HepG2 (cell line): ENCODE results near the gene MTA1. TPM values are rescaled to one million over a fixed set of nuclear protein-coding genes. Genes with fewer than 3 reads are reported as not detected.

Experiments used
- ELF4 ChIP-seq: sonication (generic); formaldehyde crosslinking; IDR thresholded peaks from 2 replicates; pipeline ENCODE4 v1.5.0; 2020; ENCODE audit warnings: missing genetic modification reagents, mild to moderate bottlenecking, moderate library complexity, borderline replicate concordance
- HHEX ChIP-seq: IDR thresholded peaks from 2 replicates; pipeline ENCODE4 v1.6.1; 2016; ENCODE audit warnings: control low read depth
- JARID2 ChIP-seq: sonication (generic); formaldehyde crosslinking; IDR thresholded peaks from 2 replicates; pipeline ENCODE4 v1.8.1; 2023; ENCODE audit warnings: missing genetic modification reagents, inconsistent platforms; ENCODE audit not compliant: insufficient replicate concordance
- KAT8 ChIP-seq: IDR thresholded peaks from 2 replicates; pipeline ENCODE4 v1.6.1; 2016; ENCODE audit warnings: missing genetic modification reagents, missing compliant biosample characterization
- MIXL1 ChIP-seq: IDR thresholded peaks from 2 replicates; pipeline ENCODE4 v1.6.1; 2016
- NFKBIZ ChIP-seq: IDR thresholded peaks from 2 replicates; pipeline ENCODE4 v1.6.1; 2018; ENCODE audit warnings: missing genetic modification reagents, missing compliant biosample characterization
- PHF21A ChIP-seq: sonication (generic); formaldehyde crosslinking; IDR thresholded peaks from 2 replicates; pipeline ENCODE4 v1.5.0; 2020; ENCODE audit warnings: mild to moderate bottlenecking, missing genetic modification reagents
- SIN3A ChIP-seq: IDR thresholded peaks from 2 replicates; pipeline ENCODE4 v1.6.1; 2011; ENCODE audit warnings: low read depth, mild to moderate bottlenecking, control low read depth, low read length, borderline replicate concordance
- SMYD3 ChIP-seq: sonication (generic); formaldehyde crosslinking; IDR thresholded peaks from 2 replicates; pipeline ENCODE4 v1.8.1; 2023; ENCODE audit warnings: mild to moderate bottlenecking, missing genetic modification reagents
- SP5 ChIP-seq: IDR thresholded peaks from 2 replicates; pipeline ENCODE4 v1.6.1; 2016; ENCODE audit warnings: low read depth, borderline replicate concordance
- SRSF9 ChIP-seq: fragments of 200-400 bp; formaldehyde crosslinking; IDR thresholded peaks from 2 replicates; pipeline ENCODE4 v1.6.1; 2018; ENCODE audit warnings: borderline replicate concordance, mild to moderate bottlenecking, low read depth, low read length; ENCODE audit not compliant: insufficient read depth, poor library complexity, severe bottlenecking
- TSC22D2 ChIP-seq: sonication (generic); formaldehyde crosslinking; IDR thresholded peaks from 2 replicates; pipeline ENCODE4 v1.5.1; 2020; ENCODE audit warnings: missing genetic modification reagents, mild to moderate bottlenecking, borderline replicate concordance
- ZBED4 ChIP-seq: sonication (generic); formaldehyde crosslinking; IDR thresholded peaks from 2 replicates; pipeline ENCODE4 v1.4.0; 2020; ENCODE audit warnings: missing genetic modification reagents, borderline replicate concordance
- ZNF275 ChIP-seq: sonication (generic); formaldehyde crosslinking; IDR thresholded peaks from 2 replicates; pipeline ENCODE4 v1.8.0; 2022; ENCODE audit warnings: missing genetic modification reagents, mild to moderate bottlenecking, inconsistent platforms, borderline replicate concordance
- ZNF441 ChIP-seq: sonication (generic); formaldehyde crosslinking; IDR thresholded peaks from 2 replicates; pipeline ENCODE4 v1.7.0; 2021; ENCODE audit warnings: missing genetic modification reagents, borderline replicate concordance
- polyA plus RNA-seq, 8 experiments: library from polyadenylated mRNA; depleted of rRNA in 3 of 8; stranded (reverse) in 7 of 8; unstranded in 1 of 8; fragments of >200 nt; fragmentation: Illumina TruSeq in 4 of 8; extraction: Trizol in 4 of 8; gene quantifications; 2 replicates each; pipeline versions ENCODE4 v1.2.1 to v1.2.3, GENCODE V29; 2011 to 2016; ENCODE audit warnings: low read depth in 4 of 8, missing spikeins in 1 of 8, mixed read lengths in 1 of 8; ENCODE audit not compliant: insufficient read depth in 1 of 8
- total RNA-seq, 5 experiments: library from RNA; depleted of rRNA; stranded (reverse); fragments of >200 nt; fragmentation: Illumina TruSeq; extraction: Trizol; gene quantifications; 2 replicates each; pipeline ENCODE4 v1.2.3, GENCODE V29; 2016; ENCODE audit warnings: low read depth in 1 of 5
- TF ChIP-seq, protein P1 (sequence below): IDR thresholded peaks from 2 replicates; pipeline ENCODE4 v1.4.0; 2020; ENCODE audit warnings: mild to moderate bottlenecking, missing genetic modification reagents

MTA1 gene
- total and polyA plus RNA-seq, 2 of the 13 experiments (the other 11 are each of a cell fraction or from before 2014, with no cell fraction given) = 35.2 to 85.8 TPM

GRCh38 chr14:105495990-105496830 lies 76.6 kb downstream of the MTA1 start (continued):
- TF ChIP-seq SRSF9 (no peak), NFKBIZ (CRISPR knock-in tag) (no peak), SIN3A (no peak; the same call in 1 of the 2 replicates), ZBED4 (no peak; the same call in 1 of the 2 replicates), HHEX (CRISPR knock-in tag) (no peak), SP5 (CRISPR knock-in tag) (peak; percentile 99), TSC22D2 (peak; percentile 34; the same call in 1 of the 2 replicates), ZNF441 (CRISPR knock-in tag) (no peak; the same call in 1 of the 2 replicates), JARID2 (CRISPR knock-in tag) (no peak), ELF4 (no peak), MIXL1 (CRISPR knock-in tag) (peak; percentile 48; the same call in 1 of the 2 replicates), SMYD3 (no peak), PHF21A (CRISPR knock-in tag) (peak; percentile 97), ZNF275 (CRISPR knock-in tag) (no peak), KAT8 (CRISPR knock-in tag) (no peak; the same call in 1 of the 2 replicates)
- TF ChIP-seq, protein P1, sequence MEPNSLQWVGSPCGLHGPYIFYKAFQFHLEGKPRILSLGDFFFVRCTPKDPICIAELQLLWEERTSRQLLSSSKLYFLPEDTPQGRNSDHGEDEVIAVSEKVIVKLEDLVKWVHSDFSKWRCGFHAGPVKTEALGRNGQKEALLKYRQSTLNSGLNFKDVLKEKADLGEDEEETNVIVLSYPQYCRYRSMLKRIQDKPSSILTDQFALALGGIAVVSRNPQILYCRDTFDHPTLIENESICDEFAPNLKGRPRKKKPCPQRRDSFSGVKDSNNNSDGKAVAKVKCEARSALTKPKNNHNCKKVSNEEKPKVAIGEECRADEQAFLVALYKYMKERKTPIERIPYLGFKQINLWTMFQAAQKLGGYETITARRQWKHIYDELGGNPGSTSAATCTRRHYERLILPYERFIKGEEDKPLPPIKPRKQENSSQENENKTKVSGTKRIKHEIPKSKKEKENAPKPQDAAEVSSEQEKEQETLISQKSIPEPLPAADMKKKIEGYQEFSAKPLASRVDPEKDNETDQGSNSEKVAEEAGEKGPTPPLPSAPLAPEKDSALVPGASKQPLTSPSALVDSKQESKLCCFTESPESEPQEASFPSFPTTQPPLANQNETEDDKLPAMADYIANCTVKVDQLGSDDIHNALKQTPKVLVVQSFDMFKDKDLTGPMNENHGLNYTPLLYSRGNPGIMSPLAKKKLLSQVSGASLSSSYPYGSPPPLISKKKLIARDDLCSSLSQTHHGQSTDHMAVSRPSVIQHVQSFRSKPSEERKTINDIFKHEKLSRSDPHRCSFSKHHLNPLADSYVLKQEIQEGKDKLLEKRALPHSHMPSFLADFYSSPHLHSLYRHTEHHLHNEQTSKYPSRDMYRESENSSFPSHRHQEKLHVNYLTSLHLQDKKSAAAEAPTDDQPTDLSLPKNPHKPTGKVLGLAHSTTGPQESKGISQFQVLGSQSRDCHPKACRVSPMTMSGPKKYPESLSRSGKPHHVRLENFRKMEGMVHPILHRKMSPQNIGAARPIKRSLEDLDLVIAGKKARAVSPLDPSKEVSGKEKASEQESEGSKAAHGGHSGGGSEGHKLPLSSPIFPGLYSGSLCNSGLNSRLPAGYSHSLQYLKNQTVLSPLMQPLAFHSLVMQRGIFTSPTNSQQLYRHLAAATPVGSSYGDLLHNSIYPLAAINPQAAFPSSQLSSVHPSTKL = peak; percentile 78
